Keratinocyte (primary cell): ENCODE results near the gene IDI1. TPM values are rescaled to one million over a fixed set of nuclear protein-coding genes. Genes with fewer than 3 reads are reported as not detected.

ENCODE experiments used
- DNase-seq: peaks from one replicate; pipeline ENCODE4 v3.0.0-alpha.2; 2011; ENCODE audit warnings: low read depth, missing footprints, low spot score
- FAIRE-seq: peaks from 2 replicates; lab custom pipeline; 2011; peaks lifted over from hg19 to GRCh38; lab: Jason Lieb, UNC
- H2AFZ ChIP-seq: 2 replicates; pipeline ENCODE4 v1.6.0; 2012; ENCODE audit warnings: low read length, control low read depth, inconsistent platforms; ENCODE audit not compliant: control insufficient read depth
- H3K27ac ChIP-seq: 2 replicates; pipeline ENCODE4 v1.5.1; 2011; ENCODE audit warnings: low read length; ENCODE audit not compliant: control insufficient read depth, insufficient read depth
- H3K27me3 ChIP-seq: 3 replicates; pipeline ENCODE4 v1.6.0; 2011; ENCODE audit warnings: low read length; ENCODE audit not compliant: control insufficient read depth, insufficient read depth; ENCODE audit errors: extremely low read depth
- H3K36me3 ChIP-seq, 2 experiments: 2 replicates in 1 of 2; 3 replicates in 1 of 2; pipeline ENCODE4 v1.5.1; 2011; ENCODE audit warnings: low read length in 2 of 2, mild to moderate bottlenecking in 1 of 2; ENCODE audit not compliant: control insufficient read depth in 2 of 2, insufficient read depth in 2 of 2; ENCODE audit errors: extremely low read depth in 1 of 2
- H3K4me1 ChIP-seq: 3 replicates; pipeline ENCODE4 v1.5.1; 2011; ENCODE audit warnings: low read length; ENCODE audit not compliant: control insufficient read depth, insufficient read depth; ENCODE audit errors: extremely low read depth
- H3K4me2 ChIP-seq: 3 replicates; pipeline ENCODE4 v1.6.0; 2011; ENCODE audit warnings: low read depth, low read length; ENCODE audit not compliant: control insufficient read depth, insufficient read depth; ENCODE audit errors: extremely low read depth
- H3K4me3 ChIP-seq, 3 experiments: fragments of 200-600 bp in 1 of 3; sonication (generic) in 1 of 3; 2 replicates in 2 of 3; 3 replicates in 1 of 3; pipeline ENCODE4 v1.5.1; 2011 to 2016; ENCODE audit warnings: low read length in 3 of 3, mild to moderate bottlenecking in 3 of 3, control low read depth in 2 of 3, inconsistent platforms in 1 of 3, low read depth in 1 of 3, mixed read lengths in 1 of 3, mixed run types in 1 of 3, moderate library complexity in 1 of 3; ENCODE audit not compliant: control insufficient read depth in 2 of 3, insufficient read depth in 2 of 3; ENCODE audit errors: extremely low read depth in 1 of 3
- H3K79me2 ChIP-seq: 2 replicates; pipeline ENCODE4 v1.6.0; 2012; ENCODE audit warnings: low read length; ENCODE audit not compliant: control insufficient read depth, insufficient read depth
- H3K9ac ChIP-seq: 3 replicates; pipeline ENCODE4 v1.6.0; 2011; ENCODE audit warnings: low read length; ENCODE audit not compliant: control insufficient read depth, insufficient read depth; ENCODE audit errors: extremely low read depth
- H3K9me1 ChIP-seq: 3 replicates; pipeline ENCODE4 v1.6.0; 2011; ENCODE audit warnings: low read length; ENCODE audit not compliant: control insufficient read depth, insufficient read depth; ENCODE audit errors: extremely low read depth
- H3K9me3 ChIP-seq: 2 replicates; pipeline ENCODE4 v1.5.1; 2012; ENCODE audit warnings: low read depth, low read length; ENCODE audit not compliant: control insufficient read depth
- H4K20me1 ChIP-seq: 3 replicates; pipeline ENCODE4 v1.6.0; 2011; ENCODE audit warnings: low read length; ENCODE audit not compliant: control insufficient read depth, insufficient read depth; ENCODE audit errors: extremely low read depth
- CTCF ChIP-seq, 3 experiments: IDR thresholded peaks in 1 of 3; conservative IDR thresholded peaks in 1 of 3; optimal IDR thresholded peaks in 1 of 3; 2 replicates in 2 of 3; 3 replicates in 1 of 3; pipeline versions ENCODE3 to v1.5.1; 2011; ENCODE audit warnings: low read length in 3 of 3, mild to moderate bottlenecking in 3 of 3, moderate library complexity in 2 of 3, control low read depth in 1 of 3, inconsistent platforms in 1 of 3; ENCODE audit not compliant: insufficient read depth in 2 of 3; ENCODE audit errors: extremely low read depth in 1 of 3
- EZH2 ChIP-seq: IDR thresholded peaks from one replicate; pipeline ENCODE4 v1.6.1; 2012; ENCODE audit warnings: inconsistent platforms, mild to moderate bottlenecking, low read length, moderate library complexity
- dilution Hi-C: fragments of 300-500 bp; cut with MboI; formaldehyde crosslinking; loops from one replicate; pipeline ENCODE4 v1.7.0; 2020; ENCODE audit warnings: low sequenced_read_pairs; ENCODE audit not compliant: extremely low pct_ligation_motif_present
- polyA plus RNA-seq, 5 experiments: library from polyadenylated mRNA; depleted of rRNA in 3 of 5; stranded (reverse) in 3 of 5; stranded (forward) in 1 of 5; unstranded in 1 of 5; fragments of >200 nt; gene quantifications; 1 replicate in 1 of 5; 2 replicates in 3 of 5; 3 replicates in 1 of 5; pipeline versions ENCODE4 v1.2.1 to v1.2.3, GENCODE V29; 2011 to 2012; ENCODE audit warnings: missing spikeins in 2 of 5, low read depth in 1 of 5, low replicate concordance in 1 of 5

Gene IDI1
- polyA plus RNA-seq, 1 donor (not counting 4 experiments of a cell fraction or from before 2014, with no cell fraction given): 298 TPM

GRCh38 chr10:1025683-1026082 lies 23.2 kb downstream of the IDI1 start, which contains the start of gene IDI2:
Gene IDI2 (minus strand): TSS chr10:1025859. CDS start chr10:1024723, 1,136 bp downstream.
- Histone ChIP-seq H3K4me1 (no peaks in the 10 kb centered on the region), H3K27me3 (no peaks in the 10 kb centered on the region), H3K79me2 (no peaks in the 10 kb centered on the region), H3K36me3 (peaks cover 0 to 3% of the 10 kb centered on the region in 2 experiments), H2AFZ (no peak within 1 kb of the TSS), H3K9me3 (no peaks in the 10 kb centered on the region), H3K9me1 (no peaks in the 10 kb centered on the region), H3K4me3 (no peak within 1 kb of the TSS), H4K20me1 (no peaks in the 10 kb centered on the region), H3K27ac (no peak within 1 kb of the TSS), H3K9ac (no peak within 1 kb of the TSS), H3K4me2 (no peak within 1 kb of the TSS)
- dilution Hi-C loops: no loop called here
- no peak for DNase-seq
- FAIRE-seq: no peak
- TF ChIP-seq EZH2: no peak
- TF ChIP-seq CTCF (optimal IDR thresholded peaks at IDR 0.05 in 1 of 3, IDR thresholded peaks at IDR 0.05 in 1 of 3, conservative IDR thresholded peaks at IDR 0.05 in 1 of 3; ENCODE audit: extremely low read depth in 1 of 3, insufficient read depth in 2 of 3, low read length in 3 of 3): no peak

GRCh38 chr10:1024103-1024502 lies 24.8 kb downstream of the IDI1 start:
- Histone ChIP-seq H3K36me3 (peaks cover 5 to 11% of the 10 kb centered on the region in 2 experiments), H3K4me1 (no peaks in the 10 kb centered on the region), H3K4me2 (no peak overlapping the region), H3K27ac (no peak overlapping the region), H3K9me3 (no peaks in the 10 kb centered on the region), H4K20me1 (no peaks in the 10 kb centered on the region), H3K4me3 (no peak overlapping the region), H3K9ac (no peak overlapping the region), H3K9me1 (no peaks in the 10 kb centered on the region), H3K79me2 (no peaks in the 10 kb centered on the region), H3K27me3 (no peaks in the 10 kb centered on the region), H2AFZ (no peak overlapping the region)
- TF ChIP-seq CTCF (optimal IDR thresholded peaks at IDR 0.05 in 1 of 3, IDR thresholded peaks at IDR 0.05 in 1 of 3, conservative IDR thresholded peaks at IDR 0.05 in 1 of 3; ENCODE audit: extremely low read depth in 1 of 3, insufficient read depth in 2 of 3, low read length in 3 of 3) (no peak), EZH2 (no peak)
- no peak for FAIRE-seq
- dilution Hi-C loops: no loop called here
- DNase-seq: no peak
